HG03095 (cell line): ENCODE measurements around the gene JAML.
A peak's percentile ranks its signal among the peaks of the same experiment; 100 is the strongest.

Source experiments
- ATAC-seq: cut with Tn5 transposase; IDR thresholded peaks from one replicate; pipeline ENCODE4 v1.9.1; 2021; ENCODE audit warnings: moderate library complexity; ENCODE audit not compliant: unreplicated experiment

JAML gene

DNA sequence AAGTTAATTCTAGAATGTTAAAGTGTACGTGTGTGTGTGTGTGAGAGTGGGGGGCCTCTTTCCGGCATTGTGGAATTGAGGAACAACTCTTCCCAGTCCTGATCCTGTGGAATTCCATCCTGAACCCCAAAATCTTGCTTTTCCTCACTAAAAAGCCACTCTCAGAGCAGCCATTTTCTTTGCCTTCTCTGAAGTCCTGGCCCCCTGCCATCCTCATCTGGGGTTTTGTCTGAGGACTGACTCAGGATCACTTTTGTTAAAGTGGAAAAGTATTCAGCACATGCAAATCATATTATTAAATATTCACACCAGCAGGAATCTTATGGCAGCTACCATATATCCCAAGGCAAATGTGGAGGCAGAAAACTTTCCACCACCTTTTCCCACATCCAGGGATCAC lies 76.0 kb downstream of the JAML start:
- no peak for ATAC-seq

DNA sequence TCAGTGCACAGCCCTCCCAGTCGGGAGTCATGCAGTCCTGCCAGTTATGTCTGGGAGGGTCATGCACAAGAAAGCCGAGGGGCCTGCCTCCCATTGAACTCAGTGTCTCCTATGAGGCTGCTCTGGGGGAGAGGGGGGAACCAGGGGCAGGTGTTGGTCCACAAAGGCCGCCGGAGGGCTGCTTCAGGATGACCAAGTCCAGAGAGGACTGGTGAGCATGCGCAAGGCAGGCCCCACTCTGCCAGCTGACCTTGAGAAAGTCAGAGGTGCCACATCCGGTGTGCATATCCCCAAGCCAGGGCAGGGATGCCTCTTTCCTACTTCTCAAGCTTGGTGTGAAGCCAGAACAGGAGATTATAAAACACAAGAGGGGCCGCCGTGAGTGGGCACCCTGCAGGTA lies 76.6 kb downstream of the JAML start:
- no peak for ATAC-seq

DNA sequence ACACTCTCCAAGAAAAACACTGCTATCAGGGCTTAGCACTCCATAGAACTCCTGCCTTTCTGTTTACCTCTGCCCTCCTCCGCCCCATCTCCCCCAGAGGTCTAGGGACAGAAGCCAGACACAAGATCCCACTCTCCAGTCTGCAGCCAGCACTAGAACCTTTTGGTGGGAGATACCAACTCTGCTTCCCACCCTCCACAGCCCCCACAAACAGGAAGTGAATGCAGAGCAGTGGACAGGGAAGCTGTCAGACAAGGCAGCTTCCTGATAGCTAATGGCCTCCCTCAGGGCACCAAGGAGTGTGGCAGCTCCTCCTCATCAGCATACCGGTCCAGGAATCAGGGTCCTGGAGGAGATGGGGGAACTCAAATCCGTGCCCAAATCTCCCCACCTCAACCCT lies 77.3 kb downstream of the JAML start:
- no peak for ATAC-seq

GRCh38 chr11:118146554-118146953 lies 78.3 kb downstream of the JAML start:
- no peak for ATAC-seq

DNA sequence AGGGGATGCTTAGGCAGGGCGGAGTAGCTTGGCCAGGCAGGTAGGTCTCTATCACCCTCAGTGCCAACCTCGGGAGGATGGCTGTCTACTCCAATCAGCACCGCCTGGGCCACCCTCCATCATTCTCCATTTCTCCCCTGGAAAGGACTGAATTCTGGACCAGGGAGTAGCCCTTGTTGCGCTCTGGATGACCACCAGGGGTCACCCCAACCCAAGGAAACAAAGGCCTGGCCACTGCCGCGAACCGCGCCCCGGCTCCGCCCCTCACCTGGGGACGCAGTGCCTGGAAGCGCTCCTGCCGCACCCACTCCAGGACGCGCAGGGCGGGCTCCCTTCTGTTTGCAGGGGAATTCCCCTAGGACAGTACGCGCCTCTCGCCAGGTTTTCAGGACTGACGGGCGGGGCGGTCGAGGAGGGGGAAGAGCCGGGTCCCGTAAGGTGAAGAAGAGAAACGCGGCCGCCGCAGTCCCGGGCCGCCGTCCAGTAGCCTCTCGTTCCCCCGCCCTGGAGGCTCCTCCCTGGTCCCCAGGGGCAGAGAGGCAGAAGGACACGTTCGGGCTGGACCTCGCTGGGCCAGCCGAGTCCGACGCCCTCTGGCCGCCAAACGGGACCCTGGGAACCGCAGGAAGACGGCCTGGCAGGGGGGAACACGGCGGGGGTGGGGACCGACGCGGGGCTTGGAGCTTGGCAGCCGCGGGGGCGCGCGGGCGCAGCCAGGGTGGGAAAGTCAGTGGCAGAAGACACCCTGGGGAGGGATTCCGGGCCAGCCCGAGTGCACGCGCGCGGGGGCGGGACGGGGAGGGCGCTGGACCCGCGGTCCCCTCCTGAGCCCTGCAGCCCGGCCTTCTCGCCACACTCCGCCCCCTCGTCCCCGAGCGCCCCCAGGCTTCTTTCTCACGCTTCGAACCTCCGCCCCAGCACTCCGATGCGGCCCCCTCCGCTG lies 79.3 kb downstream of the JAML start:
- ATAC-seq: peak; percentile 84

DNA sequence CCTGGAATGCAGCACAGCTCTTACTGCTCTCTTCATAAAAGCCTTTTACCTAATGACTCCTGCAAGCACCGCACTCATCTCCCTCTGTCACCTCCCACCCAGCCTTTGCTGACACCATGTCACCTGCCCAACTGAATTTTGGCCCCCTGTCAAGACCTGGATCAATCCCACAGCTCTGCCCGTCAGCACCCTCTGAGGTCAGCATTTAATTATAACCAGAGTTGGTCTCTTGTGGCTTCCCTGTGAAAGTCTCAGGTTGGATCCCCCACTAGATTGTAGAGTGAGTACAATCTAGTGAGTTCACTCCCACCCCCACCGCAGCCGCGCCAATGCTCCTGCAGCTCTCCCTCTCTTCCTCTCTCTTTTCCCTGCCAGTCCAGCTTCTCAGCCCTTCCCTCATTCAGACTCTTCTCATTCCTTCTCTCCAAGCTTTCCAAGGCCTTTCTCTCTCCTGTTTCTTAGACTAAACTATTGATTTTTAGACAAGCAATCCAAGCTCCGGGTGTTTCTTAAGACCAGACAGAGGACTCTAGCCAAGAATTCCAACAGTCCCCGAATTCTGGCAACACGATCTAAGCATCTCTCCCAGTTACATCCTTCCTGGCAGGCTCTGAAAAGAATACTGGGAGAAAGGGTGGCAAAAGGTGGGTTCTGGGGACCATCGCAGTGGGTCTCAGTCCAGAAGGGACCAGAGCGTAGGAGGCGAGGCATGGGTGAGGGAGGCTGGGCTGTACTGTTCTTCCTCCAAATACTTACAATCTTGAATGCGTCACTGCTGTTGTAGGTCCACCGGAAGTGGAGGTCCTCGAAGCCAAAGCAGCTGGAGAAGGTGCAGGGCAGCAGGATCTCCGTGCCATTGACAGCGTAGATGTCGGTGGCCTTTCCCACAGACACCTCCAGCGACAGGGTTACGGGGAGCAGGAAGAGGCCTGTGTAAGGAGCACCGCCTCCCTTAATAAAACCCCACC lies 80.2 kb downstream of the JAML start:
- ATAC-seq: no peak
